Keratinocyte (primary cell): ENCODE data around the gene PLCXD1. TPM values are rescaled to one million over a fixed set of nuclear protein-coding genes. Genes with fewer than 3 reads are reported as not detected.
"Not testable (repeated sequence)": the region's sequence is repeated elsewhere in the genome, so short reads cannot be mapped to it uniquely, and the experiment has no call there.

Experiments used
- DNase-seq: peaks from one replicate; pipeline ENCODE4 v3.0.0-alpha.2; 2011; ENCODE audit warnings: low read depth, missing footprints, low spot score
- FAIRE-seq: peaks from 2 replicates; lab custom pipeline; 2011; peaks lifted over from hg19 to GRCh38; lab: Jason Lieb, UNC
- H2AFZ ChIP-seq: 2 replicates; pipeline ENCODE4 v1.6.0; 2012; ENCODE audit warnings: low read length, control low read depth, inconsistent platforms; ENCODE audit not compliant: control insufficient read depth
- H3K27ac ChIP-seq: 2 replicates; pipeline ENCODE4 v1.5.1; 2011; ENCODE audit warnings: low read length; ENCODE audit not compliant: control insufficient read depth, insufficient read depth
- H3K27me3 ChIP-seq: 3 replicates; pipeline ENCODE4 v1.6.0; 2011; ENCODE audit warnings: low read length; ENCODE audit not compliant: control insufficient read depth, insufficient read depth; ENCODE audit errors: extremely low read depth
- H3K36me3 ChIP-seq, 2 experiments: 2 replicates in 1 of 2; 3 replicates in 1 of 2; pipeline ENCODE4 v1.5.1; 2011; ENCODE audit warnings: low read length in 2 of 2, mild to moderate bottlenecking in 1 of 2; ENCODE audit not compliant: control insufficient read depth in 2 of 2, insufficient read depth in 2 of 2; ENCODE audit errors: extremely low read depth in 1 of 2
- H3K4me1 ChIP-seq: 3 replicates; pipeline ENCODE4 v1.5.1; 2011; ENCODE audit warnings: low read length; ENCODE audit not compliant: control insufficient read depth, insufficient read depth; ENCODE audit errors: extremely low read depth
- H3K4me2 ChIP-seq: 3 replicates; pipeline ENCODE4 v1.6.0; 2011; ENCODE audit warnings: low read depth, low read length; ENCODE audit not compliant: control insufficient read depth, insufficient read depth; ENCODE audit errors: extremely low read depth
- H3K4me3 ChIP-seq, 3 experiments: fragments of 200-600 bp in 1 of 3; sonication (generic) in 1 of 3; 2 replicates in 2 of 3; 3 replicates in 1 of 3; pipeline ENCODE4 v1.5.1; 2011 to 2016; ENCODE audit warnings: low read length in 3 of 3, mild to moderate bottlenecking in 3 of 3, control low read depth in 2 of 3, inconsistent platforms in 1 of 3, low read depth in 1 of 3, mixed read lengths in 1 of 3, mixed run types in 1 of 3, moderate library complexity in 1 of 3; ENCODE audit not compliant: control insufficient read depth in 2 of 3, insufficient read depth in 2 of 3; ENCODE audit errors: extremely low read depth in 1 of 3
- H3K79me2 ChIP-seq: 2 replicates; pipeline ENCODE4 v1.6.0; 2012; ENCODE audit warnings: low read length; ENCODE audit not compliant: control insufficient read depth, insufficient read depth
- H3K9ac ChIP-seq: 3 replicates; pipeline ENCODE4 v1.6.0; 2011; ENCODE audit warnings: low read length; ENCODE audit not compliant: control insufficient read depth, insufficient read depth; ENCODE audit errors: extremely low read depth
- H3K9me1 ChIP-seq: 3 replicates; pipeline ENCODE4 v1.6.0; 2011; ENCODE audit warnings: low read length; ENCODE audit not compliant: control insufficient read depth, insufficient read depth; ENCODE audit errors: extremely low read depth
- H3K9me3 ChIP-seq: 2 replicates; pipeline ENCODE4 v1.5.1; 2012; ENCODE audit warnings: low read depth, low read length; ENCODE audit not compliant: control insufficient read depth
- H4K20me1 ChIP-seq: 3 replicates; pipeline ENCODE4 v1.6.0; 2011; ENCODE audit warnings: low read length; ENCODE audit not compliant: control insufficient read depth, insufficient read depth; ENCODE audit errors: extremely low read depth
- EZH2 ChIP-seq: IDR thresholded peaks from one replicate; pipeline ENCODE4 v1.6.1; 2012; ENCODE audit warnings: inconsistent platforms, mild to moderate bottlenecking, low read length, moderate library complexity
- dilution Hi-C: fragments of 300-500 bp; cut with MboI; formaldehyde crosslinking; loops from one replicate; pipeline ENCODE4 v1.7.0; 2020; ENCODE audit warnings: low sequenced_read_pairs; ENCODE audit not compliant: extremely low pct_ligation_motif_present
- polyA plus RNA-seq, 5 experiments: library from polyadenylated mRNA; depleted of rRNA in 3 of 5; stranded (reverse) in 3 of 5; stranded (forward) in 1 of 5; unstranded in 1 of 5; fragments of >200 nt; gene quantifications; 1 replicate in 1 of 5; 2 replicates in 3 of 5; 3 replicates in 1 of 5; pipeline versions ENCODE4 v1.2.1 to v1.2.3, GENCODE V29; 2011 to 2012; ENCODE audit warnings: missing spikeins in 2 of 5, low read depth in 1 of 5, low replicate concordance in 1 of 5
- TF ChIP-seq, protein P1 (sequence below), 3 experiments: IDR thresholded peaks in 1 of 3; conservative IDR thresholded peaks in 1 of 3; optimal IDR thresholded peaks in 1 of 3; 2 replicates in 2 of 3; 3 replicates in 1 of 3; pipeline versions ENCODE3 to v1.5.1; 2011; ENCODE audit warnings: low read length in 3 of 3, mild to moderate bottlenecking in 3 of 3, moderate library complexity in 2 of 3, control low read depth in 1 of 3, inconsistent platforms in 1 of 3; ENCODE audit not compliant: insufficient read depth in 2 of 3; ENCODE audit errors: extremely low read depth in 1 of 3

The PLCXD1 gene
- polyA plus RNA-seq, 1 donor (not counting 4 experiments of a cell fraction or from before 2014, with no cell fraction given) = 6.3 TPM

GRCh38 chrX:320126-320783 is 39.1 kb downstream of the PLCXD1 start:
- H3K27me3 ChIP-seq = no peaks in the 10 kb centered on the region
- H3K9me3 ChIP-seq = peaks cover 2% of the 10 kb centered on the region
- TF ChIP-seq, protein P1, sequence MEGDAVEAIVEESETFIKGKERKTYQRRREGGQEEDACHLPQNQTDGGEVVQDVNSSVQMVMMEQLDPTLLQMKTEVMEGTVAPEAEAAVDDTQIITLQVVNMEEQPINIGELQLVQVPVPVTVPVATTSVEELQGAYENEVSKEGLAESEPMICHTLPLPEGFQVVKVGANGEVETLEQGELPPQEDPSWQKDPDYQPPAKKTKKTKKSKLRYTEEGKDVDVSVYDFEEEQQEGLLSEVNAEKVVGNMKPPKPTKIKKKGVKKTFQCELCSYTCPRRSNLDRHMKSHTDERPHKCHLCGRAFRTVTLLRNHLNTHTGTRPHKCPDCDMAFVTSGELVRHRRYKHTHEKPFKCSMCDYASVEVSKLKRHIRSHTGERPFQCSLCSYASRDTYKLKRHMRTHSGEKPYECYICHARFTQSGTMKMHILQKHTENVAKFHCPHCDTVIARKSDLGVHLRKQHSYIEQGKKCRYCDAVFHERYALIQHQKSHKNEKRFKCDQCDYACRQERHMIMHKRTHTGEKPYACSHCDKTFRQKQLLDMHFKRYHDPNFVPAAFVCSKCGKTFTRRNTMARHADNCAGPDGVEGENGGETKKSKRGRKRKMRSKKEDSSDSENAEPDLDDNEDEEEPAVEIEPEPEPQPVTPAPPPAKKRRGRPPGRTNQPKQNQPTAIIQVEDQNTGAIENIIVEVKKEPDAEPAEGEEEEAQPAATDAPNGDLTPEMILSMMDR (optimal IDR thresholded peaks at IDR 0.05 in 1 of 3, IDR thresholded peaks at IDR 0.05 in 1 of 3, conservative IDR thresholded peaks at IDR 0.05 in 1 of 3; ENCODE audit: extremely low read depth in 1 of 3, insufficient read depth in 2 of 3, low read length in 3 of 3) = no peak
- no peak for TF ChIP-seq EZH2
- no peak for FAIRE-seq
- no peaks in the 10 kb centered on the region for H4K20me1 ChIP-seq
- H3K9ac ChIP-seq = peak overlapping the region; percentile 94
- peaks cover 0 to 3% of the 10 kb centered on the region in 2 experiments for H3K36me3 ChIP-seq
- peak overlapping the region; percentile 93 for H3K4me2 ChIP-seq
- DNase-seq = no peak
- peak overlapping the region; percentile 81 for H3K27ac ChIP-seq
- H3K79me2 ChIP-seq = peaks cover 29% of the 10 kb centered on the region
- peaks cover 8% of the 10 kb centered on the region for H3K4me1 ChIP-seq
- peak overlapping the region; percentile 79 to 98 (median 88) for H3K4me3 ChIP-seq
- dilution Hi-C loops = no loop called here
- H3K9me1 ChIP-seq = no peaks in the 10 kb centered on the region
- H2AFZ ChIP-seq = no peak overlapping the region

- peaks cover 2% of the 10 kb centered on the region for H3K9me3 ChIP-seq
- no peaks in the 10 kb centered on the region for H3K36me3 ChIP-seq
- H3K27me3 ChIP-seq = no peaks in the 10 kb centered on the region
- no peak overlapping the region for H3K27ac ChIP-seq
- DNase-seq = peak; percentile 96
- H3K79me2 ChIP-seq = peaks cover 17% of the 10 kb centered on the region
- FAIRE-seq = peak; percentile 100
- no peak overlapping the region for H3K9ac ChIP-seq
- dilution Hi-C loops = no loop called here
- no peak overlapping the region for H3K4me2 ChIP-seq
- H3K4me1 ChIP-seq = peaks cover 8% of the 10 kb centered on the region
- no peaks in the 10 kb centered on the region for H4K20me1 ChIP-seq
- TF ChIP-seq, protein P1 (optimal IDR thresholded peaks at IDR 0.05 in 1 of 3, IDR thresholded peaks at IDR 0.05 in 1 of 3, conservative IDR thresholded peaks at IDR 0.05 in 1 of 3; ENCODE audit: extremely low read depth in 1 of 3, insufficient read depth in 2 of 3, low read length in 3 of 3) = peak in 2 of 3 experiments; percentile 40 to 47
- no peak for TF ChIP-seq EZH2
- no peaks in the 10 kb centered on the region for H3K9me1 ChIP-seq
- H3K4me3 ChIP-seq = no peak overlapping the region
- H2AFZ ChIP-seq = no peak overlapping the region
Measured at GRCh38 chrX:323721-324628, 42.8 kb downstream of the PLCXD1 start.

DNA sequence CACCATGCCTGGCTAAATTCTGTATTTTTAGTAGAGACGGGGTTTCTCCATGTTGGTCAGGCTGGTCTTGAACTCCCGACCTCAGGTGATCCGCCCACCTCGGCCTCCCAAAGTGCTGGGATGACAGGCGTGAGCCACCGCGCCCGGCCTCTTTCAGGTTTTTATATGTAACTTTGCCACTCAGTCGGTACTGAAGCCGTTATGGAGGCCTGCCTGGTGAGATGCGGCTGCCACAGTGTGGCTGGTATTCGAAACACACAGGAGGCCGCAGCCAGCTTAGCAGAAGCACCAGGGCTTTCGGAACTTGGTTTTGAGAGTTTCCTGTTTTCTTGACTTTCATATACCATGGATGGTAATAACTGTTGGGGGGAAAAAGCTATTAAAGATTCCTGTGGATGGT is 43.5 kb downstream of the PLCXD1 start:
- H3K79me2 ChIP-seq = peaks cover 12% of the 10 kb centered on the region
- H3K4me2 ChIP-seq, DNase-seq, H3K9me1 ChIP-seq, H3K4me1 ChIP-seq, H3K9me3 ChIP-seq, H3K9ac ChIP-seq, H3K27me3 ChIP-seq, H3K36me3 ChIP-seq, H4K20me1 ChIP-seq, dilution Hi-C loops, H3K4me3 ChIP-seq, H2AFZ ChIP-seq, H3K27ac ChIP-seq, FAIRE-seq: not testable (repeated sequence)
